Fibroblast of the aortic adventitia (primary cell): ENCODE results near the gene RNF10. TPM values are rescaled to one million over a fixed set of nuclear protein-coding genes. Genes with fewer than 3 reads are reported as not detected.
A peak's percentile ranks its signal among the peaks of the same experiment; 100 is the strongest.
"Not testable (repeated sequence)": the region's sequence is repeated elsewhere in the genome, so short reads cannot be mapped to it uniquely, and the experiment has no call there.

ENCODE experiments used
- DNase-seq: peaks from one replicate; pipeline ENCODE4 v3.0.0-alpha.2; 2010; ENCODE audit warnings: low read depth
- H3K4me3 ChIP-seq: 2 replicates; pipeline ENCODE4 v1.5.1; 2011; ENCODE audit warnings: low read depth, mild to moderate bottlenecking, control low read depth, low read length, moderate library complexity
- total RNA-seq: library from RNA; depleted of rRNA; stranded (reverse); fragments of >200 nt; gene quantifications from 2 replicates; pipeline ENCODE4 v1.2.3, GENCODE V29; 2012; ENCODE audit warnings: low replicate concordance
- TF ChIP-seq, protein P1 (sequence below): IDR thresholded peaks from 2 replicates; pipeline ENCODE4 v1.5.1; 2011; ENCODE audit warnings: mild to moderate bottlenecking, low read length, control low read depth, inconsistent platforms; ENCODE audit not compliant: insufficient read depth

The RNF10 gene
- total RNA-seq, 1 donor = 96.7 TPM

DNA sequence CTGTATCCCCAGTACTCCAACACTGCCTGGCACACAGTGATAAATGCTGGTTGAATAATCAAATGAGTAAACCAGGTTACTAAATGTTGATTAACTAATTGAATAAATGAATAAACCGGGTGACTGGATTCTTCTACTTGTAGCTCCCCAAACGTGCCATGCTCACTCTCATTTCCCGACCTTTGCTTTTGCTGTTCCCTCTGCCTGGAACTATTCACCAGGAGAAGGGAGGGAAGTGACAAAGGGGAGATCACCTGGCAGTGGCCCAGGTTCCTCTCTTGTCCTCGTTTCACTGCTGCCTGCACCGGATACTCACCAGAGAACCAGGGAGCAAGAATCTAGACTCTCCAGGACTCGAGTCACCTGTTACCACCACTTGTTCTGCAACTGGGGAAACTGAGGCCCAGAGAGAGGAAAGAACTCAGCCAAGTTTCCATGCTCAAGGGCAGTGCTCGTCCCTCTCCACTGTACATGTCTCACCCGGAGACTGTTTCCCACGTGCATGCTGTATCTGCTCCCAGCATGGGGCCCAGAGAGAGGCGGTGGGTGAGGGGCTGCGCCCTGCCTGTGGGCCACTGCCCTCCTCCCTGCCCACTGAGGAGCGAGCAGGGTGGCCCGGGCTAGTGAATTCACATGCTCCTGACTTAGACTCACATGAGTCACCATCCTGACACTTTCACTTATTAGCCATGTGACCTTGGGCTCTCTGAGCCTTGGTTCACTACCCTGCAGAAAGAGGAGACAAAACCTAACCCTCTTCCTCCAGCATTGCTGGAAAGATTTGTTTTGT, 64.7 kb downstream of the RNF10 start:
- TF ChIP-seq, protein P1, sequence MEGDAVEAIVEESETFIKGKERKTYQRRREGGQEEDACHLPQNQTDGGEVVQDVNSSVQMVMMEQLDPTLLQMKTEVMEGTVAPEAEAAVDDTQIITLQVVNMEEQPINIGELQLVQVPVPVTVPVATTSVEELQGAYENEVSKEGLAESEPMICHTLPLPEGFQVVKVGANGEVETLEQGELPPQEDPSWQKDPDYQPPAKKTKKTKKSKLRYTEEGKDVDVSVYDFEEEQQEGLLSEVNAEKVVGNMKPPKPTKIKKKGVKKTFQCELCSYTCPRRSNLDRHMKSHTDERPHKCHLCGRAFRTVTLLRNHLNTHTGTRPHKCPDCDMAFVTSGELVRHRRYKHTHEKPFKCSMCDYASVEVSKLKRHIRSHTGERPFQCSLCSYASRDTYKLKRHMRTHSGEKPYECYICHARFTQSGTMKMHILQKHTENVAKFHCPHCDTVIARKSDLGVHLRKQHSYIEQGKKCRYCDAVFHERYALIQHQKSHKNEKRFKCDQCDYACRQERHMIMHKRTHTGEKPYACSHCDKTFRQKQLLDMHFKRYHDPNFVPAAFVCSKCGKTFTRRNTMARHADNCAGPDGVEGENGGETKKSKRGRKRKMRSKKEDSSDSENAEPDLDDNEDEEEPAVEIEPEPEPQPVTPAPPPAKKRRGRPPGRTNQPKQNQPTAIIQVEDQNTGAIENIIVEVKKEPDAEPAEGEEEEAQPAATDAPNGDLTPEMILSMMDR = no peak
- peak; percentile 10 for DNase-seq
- H3K4me3 ChIP-seq = no peak overlapping the region

DNA sequence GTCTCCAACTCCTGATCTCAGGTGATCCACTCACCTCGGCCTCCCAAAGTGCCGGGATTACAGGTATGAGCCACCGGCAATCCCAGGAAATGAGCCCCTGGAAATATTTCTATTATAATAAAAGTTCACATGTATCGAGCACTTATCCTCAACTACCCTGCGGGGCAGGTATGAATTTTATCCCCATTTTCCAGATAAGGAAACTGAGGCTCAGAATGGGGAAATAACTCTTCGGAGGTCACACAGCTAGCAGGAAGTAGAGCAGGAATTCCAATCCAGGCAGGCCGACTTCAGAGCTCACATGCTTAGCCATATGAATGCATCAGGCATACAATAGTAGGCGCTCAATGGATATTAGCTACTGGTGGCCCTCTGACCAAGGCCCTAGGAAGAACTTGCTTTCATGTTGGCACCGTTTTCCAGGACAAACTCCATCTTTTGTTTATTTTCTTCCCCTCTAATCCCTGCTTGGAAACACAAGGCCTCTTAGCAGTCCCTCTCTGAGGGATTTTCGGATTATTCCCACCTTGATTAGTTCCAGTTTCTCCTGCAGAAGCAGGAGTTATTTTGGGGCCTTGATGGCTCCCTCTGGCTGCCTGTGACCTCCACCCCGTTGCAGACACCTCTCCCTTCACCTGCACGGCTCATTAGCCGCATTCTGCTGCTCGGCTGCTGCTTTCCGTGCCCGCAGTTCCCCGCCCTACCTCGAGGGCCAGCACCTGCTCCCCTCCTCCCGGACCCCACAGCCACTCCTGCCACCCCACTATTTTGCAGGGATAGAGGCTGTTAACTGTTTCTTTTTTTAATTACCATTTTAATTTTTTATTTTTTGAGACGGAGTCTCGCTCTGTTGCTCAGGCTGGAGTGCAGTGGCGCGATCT, 65.8 kb downstream of the RNF10 start:
- DNase-seq = no peak
- TF ChIP-seq, protein P1 = no peak

GRCh38 chr12:120602416-120602815, 68.3 kb downstream of the RNF10 start:
- DNase-seq, H3K4me3 ChIP-seq: not testable (repeated sequence)

More for the DNA sequence above, 65.8 kb downstream of the RNF10 start:
- H3K4me3 ChIP-seq = no peak overlapping the region

GRCh38 chr12:120610560-120610959, 76.4 kb downstream of the RNF10 start:
- TF ChIP-seq, protein P1 = no peak
- no peak for DNase-seq
- H3K4me3 ChIP-seq = no peak overlapping the region

DNA sequence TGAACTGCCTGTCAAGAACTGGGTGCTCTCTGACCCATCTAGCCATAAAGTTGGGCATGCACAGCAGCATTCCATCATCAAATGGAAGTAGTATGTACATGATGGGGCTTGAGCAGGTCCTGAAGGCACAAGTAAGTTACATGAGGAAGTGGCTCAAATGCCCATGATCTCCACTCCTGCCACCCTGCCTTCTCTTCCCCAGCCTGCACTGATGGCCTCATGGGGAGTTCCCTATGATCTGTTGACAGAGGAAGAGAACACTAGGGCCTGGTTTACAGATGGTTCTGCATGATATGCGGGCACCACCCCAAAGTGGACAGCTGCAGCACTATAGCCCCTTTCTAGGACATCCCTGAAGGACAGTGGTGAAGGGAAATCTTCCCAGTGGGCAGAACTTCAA, 77.4 kb downstream of the RNF10 start:
- DNase-seq, H3K4me3 ChIP-seq: not testable (repeated sequence)

DNA sequence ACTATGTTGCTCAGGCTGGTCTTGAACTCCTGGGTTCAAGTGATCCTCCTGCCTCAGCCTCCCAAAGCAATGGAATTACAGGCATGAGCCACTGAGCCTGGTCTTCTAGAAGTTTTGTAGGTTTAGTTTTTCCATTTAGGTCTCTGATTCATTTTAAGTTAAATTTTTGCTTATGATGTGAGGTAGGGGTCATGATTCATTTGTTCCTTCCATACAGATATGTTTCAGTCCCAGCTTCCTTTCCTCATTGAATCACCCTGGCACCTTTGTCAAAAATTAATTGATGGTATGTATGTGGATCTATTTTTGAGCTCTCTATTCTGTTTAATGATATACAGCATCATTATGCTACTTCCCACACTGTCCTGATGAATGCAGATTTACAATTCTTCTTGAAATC, 80.7 kb downstream of the RNF10 start:
- no peak for DNase-seq
- no peak overlapping the region for H3K4me3 ChIP-seq
- TF ChIP-seq, protein P1 = no peak

DNA sequence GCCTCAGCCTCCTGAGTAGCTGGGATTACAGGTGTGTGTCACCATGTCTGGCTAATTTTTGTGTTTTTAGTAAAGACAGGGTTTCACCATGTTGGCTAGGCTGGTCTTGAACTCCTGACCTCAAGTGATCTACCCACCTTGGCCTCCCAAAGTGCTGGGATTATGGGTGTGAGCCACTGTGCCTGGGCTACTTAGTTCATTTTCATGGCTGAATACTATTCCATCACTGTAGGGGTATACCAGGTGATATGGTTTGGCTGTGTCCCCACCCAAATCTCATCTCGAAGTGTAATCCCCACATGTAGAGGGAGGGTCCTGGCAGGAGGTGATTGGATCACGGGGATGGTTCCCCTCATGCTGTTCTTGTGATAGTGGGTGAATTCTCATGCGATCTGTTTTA, 83.0 kb downstream of the RNF10 start:
- DNase-seq, H3K4me3 ChIP-seq: not testable (repeated sequence)

- DNase-seq = not testable (repeated sequence)
Measured at GRCh38 chr12:120617767-120618166, 83.6 kb downstream of the RNF10 start.

More at GRCh38 chr12:120617767-120618166, 83.6 kb downstream of the RNF10 start:
- not testable (repeated sequence) for H3K4me3 ChIP-seq
